Measurements from ENCODE around the gene FAM187B. TPM values are rescaled to one million over a fixed set of nuclear protein-coding genes. Genes with fewer than 3 reads are reported as not detected.

FAM187B gene
- polyA plus RNA-seq, 1 of the 3 experiments (the other 2 are of a cell fraction): not detected

DNA sequence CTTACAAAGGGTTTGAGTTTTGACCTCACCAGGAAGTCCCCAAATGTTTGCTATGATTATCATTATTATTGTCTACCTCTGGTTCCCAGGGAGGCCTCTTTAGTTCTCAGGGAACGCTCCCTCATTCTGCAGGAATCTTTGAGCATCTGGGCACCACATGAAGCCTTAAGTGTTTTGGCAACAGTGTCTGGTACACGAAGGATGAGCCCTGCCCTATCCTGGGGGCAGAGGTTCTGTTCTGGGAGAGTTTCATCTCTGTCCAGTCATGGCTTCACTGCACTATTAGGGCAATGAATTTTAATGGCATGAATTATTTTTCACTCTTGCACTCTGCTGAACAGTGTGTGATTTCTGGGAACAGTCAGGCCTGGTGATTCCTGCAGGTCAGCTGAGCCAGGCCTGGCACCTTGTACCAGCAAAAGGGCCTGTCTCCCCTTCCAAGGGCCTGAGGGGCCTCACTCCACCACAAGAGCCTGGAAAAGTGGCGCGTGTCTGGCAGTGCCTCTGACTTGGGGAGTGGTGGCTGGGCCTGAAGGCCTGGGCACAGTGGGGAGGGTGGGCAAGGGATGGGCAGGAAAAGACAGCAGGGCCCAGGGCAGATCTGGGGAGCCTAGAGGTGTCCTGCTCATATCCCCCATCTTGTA is 4.6 kb downstream of the FAM187B start:
- POLR2A ChIA-PET: no interaction called here
- no peak overlapping the region for H3K9ac ChIP-seq
- no peak for TF ChIP-seq MEF2A (IDR thresholded peaks at IDR 0.05; ENCODE audit: borderline replicate concordance, low read depth)
- no peak for TF ChIP-seq SIN3A (IDR thresholded peaks at IDR 0.05; ENCODE audit: borderline replicate concordance, low read depth, low read length)
- no peak overlapping the region for H3K4me3 ChIP-seq (ENCODE audit: low read depth in 2 of 2, low read length in 1 of 2)
- DNase-seq: no peak
- H3F3A ChIP-seq (replicated peaks; ENCODE audit: insufficient read depth): no peaks in the 10 kb centered on the region
- 51% methylated on average over 4 of the region's 4 CpGs for WGBS (ENCODE audit: low lambda C conversion rate)
- no peak overlapping the region for H3K4me2 ChIP-seq
- H3K9me3 ChIP-seq: no peaks in the 10 kb centered on the region
- no peaks in the 10 kb centered on the region for H3K79me2 ChIP-seq (ENCODE audit: insufficient read depth)
- no peaks in the 10 kb centered on the region for H3K36me3 ChIP-seq (replicated peaks in 1 of 2; ENCODE audit: control insufficient read depth in 1 of 2, insufficient read depth in 2 of 2, low read length in 1 of 2)
- no peak overlapping the region for H3K27ac ChIP-seq (ENCODE audit: low read depth in 2 of 2, low read length in 1 of 2)
- H2AFZ ChIP-seq (ENCODE audit: low read depth): no peak overlapping the region
- CTCF ChIA-PET: no interaction called here
- H3K4me1 ChIP-seq (ENCODE audit: control insufficient read depth in 1 of 2, insufficient read depth in 2 of 2, low read depth in 1 of 2, low read length in 1 of 2): peaks cover 0 to 5% of the 10 kb centered on the region in 2 experiments; a peak in 1 of 4 replicates
- no peaks in the 10 kb centered on the region; the same call in 1 of the 2 replicates for H3K27me3 ChIP-seq (ENCODE audit: insufficient read depth)
- no peaks in the 10 kb centered on the region for H4K20me1 ChIP-seq (ENCODE audit: insufficient read depth)
- no peaks in the 10 kb centered on the region for H3K9me2 ChIP-seq

DNA sequence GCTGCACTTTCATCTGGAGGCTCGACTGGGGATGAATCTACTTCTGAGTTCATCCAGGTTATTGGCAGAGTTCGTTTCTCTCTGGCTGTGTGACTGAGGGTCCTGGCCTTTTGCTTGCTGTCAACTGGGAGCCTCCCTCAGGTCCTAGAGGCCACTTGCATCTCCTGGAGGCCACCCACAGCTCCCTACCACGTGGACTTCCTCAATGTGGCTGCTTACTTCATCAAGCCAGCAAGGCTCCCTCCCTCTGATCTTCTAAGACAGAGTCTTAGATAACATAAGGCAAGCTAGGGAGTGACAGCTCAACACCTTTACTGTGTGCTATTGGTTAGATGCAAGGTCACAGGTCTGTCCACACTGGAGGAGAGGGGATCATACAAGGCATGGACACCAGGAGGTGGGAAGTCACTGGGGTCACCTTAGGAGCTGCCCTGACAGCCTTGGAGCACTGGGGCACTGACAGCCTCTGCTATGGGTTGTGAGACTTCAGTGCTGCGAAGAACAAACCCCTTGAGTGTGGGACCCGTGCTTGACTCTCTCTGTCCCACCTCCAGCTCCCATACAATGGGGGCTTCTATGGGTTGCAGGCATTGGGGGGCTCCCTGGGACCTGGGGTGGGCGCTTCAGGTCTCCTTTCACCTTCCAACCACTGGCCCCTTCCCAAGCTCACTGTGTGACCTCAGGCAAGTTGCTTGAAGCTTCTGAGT is 5.3 kb downstream of the FAM187B start:
- H3K9me3 ChIP-seq: no peaks in the 10 kb centered on the region
- POLR2A ChIA-PET: no interaction called here
- H3K27me3 ChIP-seq (ENCODE audit: insufficient read depth): no peaks in the 10 kb centered on the region; the same call in 1 of the 2 replicates
- no peak overlapping the region for H3K27ac ChIP-seq (ENCODE audit: low read depth in 2 of 2, low read length in 1 of 2)
- H3K4me3 ChIP-seq (ENCODE audit: low read depth in 2 of 2, low read length in 1 of 2): no peak overlapping the region
- 9% methylated on average over 5 of the region's 6 CpGs for WGBS (ENCODE audit: low lambda C conversion rate)
- no peak overlapping the region for H3K9ac ChIP-seq
- H4K20me1 ChIP-seq (ENCODE audit: insufficient read depth): no peaks in the 10 kb centered on the region
- H3K36me3 ChIP-seq (replicated peaks in 1 of 2; ENCODE audit: control insufficient read depth in 1 of 2, insufficient read depth in 2 of 2, low read length in 1 of 2): no peaks in the 10 kb centered on the region
- CTCF ChIA-PET: no interaction called here
- no peak overlapping the region for H3K4me2 ChIP-seq
- H3K79me2 ChIP-seq (ENCODE audit: insufficient read depth): no peaks in the 10 kb centered on the region
- TF ChIP-seq TCF12 (IDR thresholded peaks at IDR 0.05) (no peak), GATA2 (CRISPR knock-in tag; IDR thresholded peaks at IDR 0.05) (no peak), MAX (IDR thresholded peaks at IDR 0.05; ENCODE audit: low read depth) (no peak), FOXM1 (IDR thresholded peaks at IDR 0.05; ENCODE audit: low read depth) (no peak), EZH2phosphoT487 (IDR thresholded peaks at IDR 0.05; ENCODE audit: borderline replicate concordance, low read depth) (no peak), FOSL2 (IDR thresholded peaks at IDR 0.05; ENCODE audit: borderline replicate concordance, low read depth) (no peak), RFX5 (IDR thresholded peaks at IDR 0.05; ENCODE audit: low read length) (no peak), ELF1 (IDR thresholded peaks at IDR 0.05) (no peak), USF1 (IDR thresholded peaks at IDR 0.05; ENCODE audit: borderline replicate concordance, low read depth) (no peak), EP300 (IDR thresholded peaks at IDR 0.05; ENCODE audit: borderline replicate concordance in 1 of 2, low read depth in 1 of 2, low read length in 1 of 2) (no peak), RAD21 (IDR thresholded peaks at IDR 0.05; ENCODE audit: low read length) (no peak)
- TF ChIP-seq, protein P1, sequence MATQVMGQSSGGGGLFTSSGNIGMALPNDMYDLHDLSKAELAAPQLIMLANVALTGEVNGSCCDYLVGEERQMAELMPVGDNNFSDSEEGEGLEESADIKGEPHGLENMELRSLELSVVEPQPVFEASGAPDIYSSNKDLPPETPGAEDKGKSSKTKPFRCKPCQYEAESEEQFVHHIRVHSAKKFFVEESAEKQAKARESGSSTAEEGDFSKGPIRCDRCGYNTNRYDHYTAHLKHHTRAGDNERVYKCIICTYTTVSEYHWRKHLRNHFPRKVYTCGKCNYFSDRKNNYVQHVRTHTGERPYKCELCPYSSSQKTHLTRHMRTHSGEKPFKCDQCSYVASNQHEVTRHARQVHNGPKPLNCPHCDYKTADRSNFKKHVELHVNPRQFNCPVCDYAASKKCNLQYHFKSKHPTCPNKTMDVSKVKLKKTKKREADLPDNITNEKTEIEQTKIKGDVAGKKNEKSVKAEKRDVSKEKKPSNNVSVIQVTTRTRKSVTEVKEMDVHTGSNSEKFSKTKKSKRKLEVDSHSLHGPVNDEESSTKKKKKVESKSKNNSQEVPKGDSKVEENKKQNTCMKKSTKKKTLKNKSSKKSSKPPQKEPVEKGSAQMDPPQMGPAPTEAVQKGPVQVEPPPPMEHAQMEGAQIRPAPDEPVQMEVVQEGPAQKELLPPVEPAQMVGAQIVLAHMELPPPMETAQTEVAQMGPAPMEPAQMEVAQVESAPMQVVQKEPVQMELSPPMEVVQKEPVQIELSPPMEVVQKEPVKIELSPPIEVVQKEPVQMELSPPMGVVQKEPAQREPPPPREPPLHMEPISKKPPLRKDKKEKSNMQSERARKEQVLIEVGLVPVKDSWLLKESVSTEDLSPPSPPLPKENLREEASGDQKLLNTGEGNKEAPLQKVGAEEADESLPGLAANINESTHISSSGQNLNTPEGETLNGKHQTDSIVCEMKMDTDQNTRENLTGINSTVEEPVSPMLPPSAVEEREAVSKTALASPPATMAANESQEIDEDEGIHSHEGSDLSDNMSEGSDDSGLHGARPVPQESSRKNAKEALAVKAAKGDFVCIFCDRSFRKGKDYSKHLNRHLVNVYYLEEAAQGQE (IDR thresholded peaks at IDR 0.05; ENCODE audit: low read depth, low read length): no peak
- DNase-seq: no peak
- no peaks in the 10 kb centered on the region for H3K9me2 ChIP-seq
- H3F3A ChIP-seq (replicated peaks; ENCODE audit: insufficient read depth): no peaks in the 10 kb centered on the region
- peaks cover 0 to 5% of the 10 kb centered on the region in 2 experiments; a peak in 1 of 4 replicates for H3K4me1 ChIP-seq (ENCODE audit: control insufficient read depth in 1 of 2, insufficient read depth in 2 of 2, low read depth in 1 of 2, low read length in 1 of 2)
- H2AFZ ChIP-seq (ENCODE audit: low read depth): no peak overlapping the region
